Stimulated activated CD8-positive, alpha-beta memory T cell treated with anti-CD3 and anti-CD28 coated beads, Interleukin-7, amount 100 ng/mL, for 4 hours (primary cell): ENCODE results near the gene GFOD1.
A peak's percentile ranks its signal among the peaks of the same experiment; 100 is the strongest.
"Not testable (repeated sequence)": the region's sequence is repeated elsewhere in the genome, so short reads cannot be mapped to it uniquely, and the experiment has no call there.

Experiments used
- DNase-seq, 2 donors: peaks; one replicate each; pipeline ENCODE4 v3.0.0-alpha.2; 2020; ENCODE audit warnings: low read depth in 2 of 2

GFOD1 gene

GRCh38 chr6:13354331-13355042 is 132.9 kb downstream of the GFOD1 start:
- no peak for DNase-seq

- no peak for DNase-seq
Observed at GRCh38 chr6:13352165-13352564, 135.2 kb downstream of the GFOD1 start.

GRCh38 chr6:13351271-13351670 is 136.1 kb downstream of the GFOD1 start:
- no peak for DNase-seq

- no peak for DNase-seq
Observed at GRCh38 chr6:13349811-13350506, 137.4 kb downstream of the GFOD1 start.

- no peak for DNase-seq
Observed at GRCh38 chr6:13348334-13349113, 138.9 kb downstream of the GFOD1 start.

GRCh38 chr6:13346245-13346644 is 141.2 kb downstream of the GFOD1 start:
- DNase-seq, result no peak

- no peak for DNase-seq
Observed at GRCh38 chr6:13342414-13343019, 144.9 kb downstream of the GFOD1 start.

- DNase-seq, result no peak
Observed at GRCh38 chr6:13339863-13340630, 147.4 kb downstream of the GFOD1 start.

GRCh38 chr6:13338038-13338437 is 149.4 kb downstream of the GFOD1 start:
- DNase-seq, result no peak

- peak; percentile 25 to 65 for DNase-seq
Observed at GRCh38 chr6:13336553-13336952, 150.8 kb downstream of the GFOD1 start.

GRCh38 chr6:13334953-13335352 is 152.4 kb downstream of the GFOD1 start:
- no peak for DNase-seq

- no peak for DNase-seq
Observed at GRCh38 chr6:13332349-13332706, 155.1 kb downstream of the GFOD1 start.

- DNase-seq, result no peak
Observed at GRCh38 chr6:13331516-13332348, 155.7 kb downstream of the GFOD1 start.

- DNase-seq, result no peak
Observed at GRCh38 chr6:13328875-13329183, 158.6 kb downstream of the GFOD1 start.

- DNase-seq, result peak; percentile 77 to 89
Observed at GRCh38 chr6:13328076-13328874, 159.1 kb downstream of the GFOD1 start, which contains the start of gene TBC1D7. TSS of gene TBC1D7 (minus strand) at chr6:13328537. CDS start at chr6:13326898, 1,639 bp downstream.

- DNase-seq, result no peak
Observed at GRCh38 chr6:13327691-13328075, 159.7 kb downstream of the GFOD1 start.

- not testable (repeated sequence) for DNase-seq
Observed at GRCh38 chr6:13326031-13326586, 161.3 kb downstream of the GFOD1 start.

GRCh38 chr6:13319891-13320564 is 167.4 kb downstream of the GFOD1 start:
- DNase-seq, result no peak

GRCh38 chr6:13318821-13319220 is 168.6 kb downstream of the GFOD1 start:
- no peak for DNase-seq
